ENCODE measurements around the gene PGBD1.

- TF ChIP-seq CTCF (IDR thresholded peaks at IDR 0.05; ENCODE audit: insufficient read depth, low read depth, low read length) (no peak), EZH2 (IDR thresholded peaks at IDR 0.05; ENCODE audit: insufficient read depth, low read length) (no peak)
Measured at GRCh38 chr6:28235912-28236452, 45.4 kb upstream of the PGBD1 start.
